Measurements from ENCODE around the gene APC2. TPM values are rescaled to one million over a fixed set of nuclear protein-coding genes. Genes with fewer than 3 reads are reported as not detected.

APC2 gene
- polyA plus RNA-seq, 1 donor from 2014 or later = 50.5 TPM

GRCh38 chr19:1514295-1514661 is 64.4 kb downstream of the APC2 start:
- no peak overlapping the region for H3K9ac ChIP-seq (ENCODE audit: low read length)
- no peaks in the 10 kb centered on the region for H3F3A ChIP-seq (ENCODE audit: insufficient read depth, low read length, poor library complexity, severe bottlenecking)
- TF ChIP-seq EP300 (conservative IDR thresholded peaks at IDR 0.05; ENCODE audit: poor library complexity, severe bottlenecking) (no peak), SMC3 (conservative IDR thresholded peaks at IDR 0.05; ENCODE audit: poor library complexity) (no peak), POLR2AphosphoS5 (IDR thresholded peaks at IDR 0.05) (no peak), REST (IDR thresholded peaks at IDR 0.05; ENCODE audit: borderline replicate concordance) (no peak), RAD21 (conservative IDR thresholded peaks at IDR 0.05) (no peak)
- H3K4me2 ChIP-seq (ENCODE audit: low read length) = no peak overlapping the region
- H3K9me2 ChIP-seq (ENCODE audit: insufficient read depth, low read length) = no peaks in the 10 kb centered on the region
- H3K27me3 ChIP-seq (ENCODE audit: insufficient read depth, low read depth, low read length) = peaks cover 22% of the 10 kb centered on the region
- no peak overlapping the region for H2AFZ ChIP-seq (ENCODE audit: low read depth, low read length)
- no peaks in the 10 kb centered on the region for H3K79me2 ChIP-seq (replicated peaks; ENCODE audit: insufficient read depth, low read length)
- H3K4me3 ChIP-seq (ENCODE audit: low read length) = no peak overlapping the region
- no peaks in the 10 kb centered on the region for H4K20me1 ChIP-seq (ENCODE audit: insufficient read depth)
- no peak overlapping the region for H3K27ac ChIP-seq (ENCODE audit: low read length)
- no peaks in the 10 kb centered on the region for H3K36me3 ChIP-seq (ENCODE audit: insufficient read depth, low read length)
- no peaks in the 10 kb centered on the region for H3K9me3 ChIP-seq (ENCODE audit: low read length)

- H3K4me2 ChIP-seq (ENCODE audit: low read length) = no peak overlapping the region
- no peak for TF ChIP-seq REST (IDR thresholded peaks at IDR 0.05; ENCODE audit: borderline replicate concordance)
- TF ChIP-seq EP300 (conservative IDR thresholded peaks at IDR 0.05; ENCODE audit: poor library complexity, severe bottlenecking) = no peak
- no peak for TF ChIP-seq EZH2 (IDR thresholded peaks at IDR 0.05; ENCODE audit: borderline replicate concordance, insufficient read depth, low read length, poor library complexity, severe bottlenecking)
- no peak for TF ChIP-seq POLR2AphosphoS5 (IDR thresholded peaks at IDR 0.05)
- no peak for TF ChIP-seq CTCF (IDR thresholded peaks at IDR 0.05; ENCODE audit: poor library complexity, severe bottlenecking)
- no peak for TF ChIP-seq TAF1 (IDR thresholded peaks at IDR 0.05; ENCODE audit: low read depth)
- TF ChIP-seq RAD21 (conservative IDR thresholded peaks at IDR 0.05) = no peak
- no peak for TF ChIP-seq SMC3 (conservative IDR thresholded peaks at IDR 0.05; ENCODE audit: poor library complexity)
- H3K9ac ChIP-seq (ENCODE audit: low read length) = no peak overlapping the region
- H3K9me3 ChIP-seq (ENCODE audit: low read length) = no peaks in the 10 kb centered on the region
- H2AFZ ChIP-seq (ENCODE audit: low read depth, low read length) = no peak overlapping the region
- no peak overlapping the region for H3K27ac ChIP-seq (ENCODE audit: low read length)
- H3K36me3 ChIP-seq (ENCODE audit: insufficient read depth, low read length) = no peaks in the 10 kb centered on the region
- no peaks in the 10 kb centered on the region for H3K9me2 ChIP-seq (ENCODE audit: insufficient read depth, low read length)
- no peaks in the 10 kb centered on the region for H3F3A ChIP-seq (ENCODE audit: insufficient read depth, low read length, poor library complexity, severe bottlenecking)
- H3K4me3 ChIP-seq (ENCODE audit: low read length) = no peak overlapping the region
- H4K20me1 ChIP-seq (ENCODE audit: insufficient read depth) = no peaks in the 10 kb centered on the region
- no peaks in the 10 kb centered on the region for H3K79me2 ChIP-seq (replicated peaks; ENCODE audit: insufficient read depth, low read length)
- peaks cover 22% of the 10 kb centered on the region for H3K27me3 ChIP-seq (ENCODE audit: insufficient read depth, low read depth, low read length)
Measured at GRCh38 chr19:1514986-1515721, 65.2 kb downstream of the APC2 start.

Measured in neural cell (in vitro differentiated cells).